ENCODE results near the gene KCNK4.
A peak's percentile ranks its signal among the peaks of the same experiment; 100 is the strongest.

Gene KCNK4

GRCh38 chr11:64259533-64260067 lies 31.5 kb upstream of the KCNK4 start:
- TF ChIP-seq CTCF (conservative IDR thresholded peaks at IDR 0.05; ENCODE audit: low read depth, low read length) = no peak
- no peak for DNase-seq (ENCODE audit: low read depth)
- no peak overlapping the region for H3K4me3 ChIP-seq (ENCODE audit: low read depth, low read length)

GRCh38 chr11:64260147-64260708 lies 30.9 kb upstream of the KCNK4 start:
- no peak for DNase-seq (ENCODE audit: low read depth)
- TF ChIP-seq CTCF (conservative IDR thresholded peaks at IDR 0.05; ENCODE audit: low read depth, low read length) = no peak
- H3K4me3 ChIP-seq (ENCODE audit: low read depth, low read length) = no peak overlapping the region

- DNase-seq (ENCODE audit: low read depth) = no peak
- H3K4me3 ChIP-seq (ENCODE audit: low read depth, low read length) = no peak overlapping the region
- TF ChIP-seq CTCF (conservative IDR thresholded peaks at IDR 0.05; ENCODE audit: low read depth, low read length) = no peak
Observed at GRCh38 chr11:64261556-64262080, 29.5 kb upstream of the KCNK4 start.

- DNase-seq (ENCODE audit: low read depth) = no peak
- no peak overlapping the region for H3K4me3 ChIP-seq (ENCODE audit: low read depth, low read length)
- no peak for TF ChIP-seq CTCF (conservative IDR thresholded peaks at IDR 0.05; ENCODE audit: low read depth, low read length)
Observed at GRCh38 chr11:64262271-64263002, 28.7 kb upstream of the KCNK4 start.

- no peak overlapping the region for H3K4me3 ChIP-seq (ENCODE audit: low read depth, low read length)
- peak; percentile 82 for DNase-seq (ENCODE audit: low read depth)
- no peak for TF ChIP-seq CTCF (conservative IDR thresholded peaks at IDR 0.05; ENCODE audit: low read depth, low read length)
Observed at GRCh38 chr11:64263021-64263946, 27.8 kb upstream of the KCNK4 start.

- no peak for TF ChIP-seq CTCF (conservative IDR thresholded peaks at IDR 0.05; ENCODE audit: low read depth, low read length)
- H3K4me3 ChIP-seq (ENCODE audit: low read depth, low read length) = no peak overlapping the region
- no peak for DNase-seq (ENCODE audit: low read depth)
Observed at GRCh38 chr11:64263947-64264317, 27.2 kb upstream of the KCNK4 start.
